HG03520 (cell line): ENCODE data around the gene SIVA1.
"Not testable (repeated sequence)": the region's sequence is repeated elsewhere in the genome, so short reads cannot be mapped to it uniquely, and the experiment has no call there.

Experiments used
- ATAC-seq: cut with Tn5 transposase; IDR thresholded peaks from one replicate; pipeline ENCODE4 v1.9.1; 2021; ENCODE audit warnings: mild to moderate bottlenecking, moderate library complexity; ENCODE audit not compliant: unreplicated experiment

Gene SIVA1

DNA sequence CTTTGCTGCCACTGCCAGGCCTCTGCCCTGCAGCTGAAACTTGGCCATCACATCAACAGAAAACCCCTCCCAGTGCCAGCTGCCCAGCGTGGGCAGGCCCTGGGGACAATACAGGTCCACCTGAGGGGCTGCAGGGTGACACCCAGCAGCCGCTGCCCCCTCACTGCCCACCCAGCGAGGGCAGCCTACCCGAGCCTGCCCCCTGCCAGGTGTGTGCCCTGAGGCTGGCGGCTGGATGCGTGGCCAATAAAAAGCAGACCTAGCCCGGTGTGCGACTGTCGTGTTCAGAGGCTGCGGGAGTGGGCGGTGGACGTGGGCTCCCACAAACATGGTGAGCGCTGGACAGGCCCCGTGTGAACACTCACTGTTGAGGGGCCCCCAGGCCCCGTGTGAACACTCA is 33.6 kb upstream of the SIVA1 start:
- ATAC-seq: no peak

DNA sequence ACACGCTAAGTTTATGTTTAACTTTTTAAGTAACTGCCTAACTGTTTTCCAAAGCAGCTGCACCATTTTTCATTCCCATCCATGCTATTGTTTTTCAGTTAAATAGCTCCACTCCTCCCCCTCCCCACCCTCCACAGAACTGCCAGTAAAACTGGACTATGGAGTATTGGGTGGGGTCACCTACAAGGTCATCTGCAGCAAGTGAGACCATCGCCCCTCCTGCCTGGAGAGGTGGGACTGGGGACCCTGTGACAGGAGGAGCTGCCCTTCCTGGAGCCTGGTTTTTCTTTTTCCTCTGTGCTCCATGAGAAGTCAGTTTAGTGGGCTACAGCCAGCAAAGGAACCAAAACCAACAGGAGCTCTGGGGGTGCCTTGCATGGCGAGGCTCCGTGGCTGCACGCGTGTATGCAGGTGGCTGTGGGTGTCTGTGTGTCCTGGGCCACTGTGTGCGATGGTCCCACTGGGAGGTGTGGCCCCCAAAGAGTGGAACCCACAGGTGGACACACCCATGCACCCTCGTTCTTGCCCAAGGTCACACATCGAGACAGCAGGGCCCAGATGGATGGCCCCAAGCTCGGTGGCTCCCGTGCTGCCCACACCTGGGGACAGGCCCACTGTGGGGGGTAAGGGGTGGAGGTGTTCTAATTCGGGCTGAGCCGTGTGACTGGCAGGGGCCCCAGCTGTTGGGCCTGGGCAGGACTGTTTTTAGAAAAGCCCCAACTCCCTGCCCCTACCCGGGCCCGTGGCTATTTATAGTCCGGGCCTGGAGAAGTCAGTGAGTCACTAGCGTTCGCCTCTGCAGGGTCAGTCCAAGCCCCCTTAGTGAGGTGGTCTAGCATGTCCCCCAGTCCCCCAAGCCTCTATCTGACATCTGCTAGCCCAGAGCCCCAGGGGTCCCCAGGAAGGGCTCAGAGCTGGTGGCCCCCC is 31.2 kb upstream of the SIVA1 start:
- no peak for ATAC-seq

DNA sequence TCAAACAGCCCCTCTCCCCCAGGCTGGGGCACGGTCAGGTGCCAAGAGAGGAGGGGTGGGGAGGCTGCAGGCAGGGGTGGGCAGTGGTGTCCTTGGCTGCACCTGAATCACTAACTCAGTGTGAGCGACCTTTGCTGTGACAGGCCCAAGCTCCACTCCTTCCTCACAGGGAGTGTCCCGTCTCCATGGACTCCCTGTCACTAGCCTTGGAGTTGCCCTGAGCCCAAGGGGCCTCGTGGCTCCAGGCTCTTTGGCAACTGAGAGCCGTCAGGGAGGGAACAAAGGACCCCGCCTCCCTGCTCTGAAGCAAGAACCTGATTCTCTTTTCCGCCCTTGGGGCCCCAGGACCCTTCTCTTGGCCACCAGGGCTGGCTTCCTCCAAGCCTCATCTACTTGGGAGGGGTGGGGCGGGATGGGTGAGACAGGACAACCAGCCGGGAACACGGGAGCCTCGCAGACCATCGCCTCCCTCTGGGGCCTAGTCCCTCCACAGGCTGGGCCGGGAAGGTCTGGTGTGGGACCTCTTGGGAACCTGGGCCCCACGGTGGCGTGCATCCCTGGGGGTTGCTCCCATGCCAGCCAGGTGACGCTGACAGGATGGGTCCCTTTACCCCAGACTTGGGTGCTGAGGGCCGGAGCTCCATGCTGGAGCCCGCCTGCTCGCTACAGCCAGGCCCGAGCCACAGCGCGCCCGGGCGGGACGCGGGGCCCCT is 29.9 kb upstream of the SIVA1 start:
- ATAC-seq: no peak

DNA sequence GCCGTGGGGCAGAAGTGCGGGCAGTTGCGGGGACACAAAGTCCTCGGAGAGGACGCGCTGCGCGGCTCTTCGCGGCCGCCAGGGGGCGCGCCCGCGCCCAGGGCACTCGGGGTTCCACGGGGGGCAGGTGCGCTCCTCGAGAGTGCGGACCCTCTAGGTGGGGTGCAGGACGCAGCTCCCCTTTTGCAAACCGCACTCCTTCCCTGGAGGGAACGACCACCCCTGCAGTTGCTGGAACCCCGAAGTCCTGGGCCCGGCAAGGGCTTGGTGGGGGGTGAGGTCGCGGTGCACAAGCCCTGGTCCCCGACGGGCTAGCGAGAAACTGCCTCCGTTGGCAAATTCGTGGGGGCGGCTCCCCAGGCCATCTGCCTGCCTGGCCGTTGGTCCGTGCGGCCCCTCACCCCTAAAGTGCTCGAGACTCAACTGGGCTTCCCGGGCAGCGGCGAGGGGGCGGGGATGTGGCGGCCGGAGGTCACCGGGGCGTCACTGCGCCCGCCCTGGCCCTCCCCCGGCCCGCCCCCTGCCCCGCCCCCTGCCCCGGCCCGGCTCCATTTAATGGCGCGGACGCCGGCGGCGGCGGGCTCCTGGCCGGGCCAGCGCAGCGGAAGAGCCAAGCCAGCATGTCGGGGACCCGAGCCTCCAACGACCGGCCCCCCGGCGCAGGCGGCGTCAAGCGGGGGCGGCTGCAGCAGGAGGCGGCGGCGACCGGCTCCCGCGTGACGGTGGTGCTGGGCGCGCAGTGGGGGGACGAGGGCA is 29.1 kb upstream of the SIVA1 start, which contains the start of gene ADSS1:
TSS of gene ADSS1 (plus strand) at position 579 of the 756 bp plus-strand sequence. CDS start at position 621, 42 bp downstream.
- ATAC-seq: no peak

DNA sequence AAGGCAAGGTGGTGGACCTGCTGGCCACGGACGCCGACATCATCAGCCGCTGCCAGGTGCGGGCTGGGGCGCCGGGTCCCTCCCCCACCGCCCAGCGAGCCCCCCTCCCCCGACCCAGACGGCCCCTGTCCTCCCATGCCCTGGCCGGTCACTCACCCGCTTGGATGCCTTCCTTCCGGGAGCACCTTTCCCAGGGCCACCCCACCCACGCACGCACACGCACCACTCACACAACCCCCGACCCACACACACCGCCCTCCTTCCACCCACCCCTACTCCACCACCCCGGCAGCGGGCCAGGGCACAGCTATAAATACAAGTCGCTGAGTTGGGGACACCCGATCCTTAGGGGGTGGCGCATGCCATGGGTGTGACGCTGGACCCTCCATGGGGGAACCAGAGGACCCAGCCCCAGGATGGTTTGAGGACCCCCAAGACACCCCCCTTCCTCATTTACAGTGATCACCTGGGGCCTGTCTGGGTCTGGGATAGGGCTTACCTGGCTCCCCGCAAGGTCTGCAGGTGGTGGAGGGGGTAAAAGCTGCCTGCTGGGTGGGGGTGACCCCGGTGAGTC is 28.5 kb upstream of the SIVA1 start:
- ATAC-seq: no peak

DNA sequence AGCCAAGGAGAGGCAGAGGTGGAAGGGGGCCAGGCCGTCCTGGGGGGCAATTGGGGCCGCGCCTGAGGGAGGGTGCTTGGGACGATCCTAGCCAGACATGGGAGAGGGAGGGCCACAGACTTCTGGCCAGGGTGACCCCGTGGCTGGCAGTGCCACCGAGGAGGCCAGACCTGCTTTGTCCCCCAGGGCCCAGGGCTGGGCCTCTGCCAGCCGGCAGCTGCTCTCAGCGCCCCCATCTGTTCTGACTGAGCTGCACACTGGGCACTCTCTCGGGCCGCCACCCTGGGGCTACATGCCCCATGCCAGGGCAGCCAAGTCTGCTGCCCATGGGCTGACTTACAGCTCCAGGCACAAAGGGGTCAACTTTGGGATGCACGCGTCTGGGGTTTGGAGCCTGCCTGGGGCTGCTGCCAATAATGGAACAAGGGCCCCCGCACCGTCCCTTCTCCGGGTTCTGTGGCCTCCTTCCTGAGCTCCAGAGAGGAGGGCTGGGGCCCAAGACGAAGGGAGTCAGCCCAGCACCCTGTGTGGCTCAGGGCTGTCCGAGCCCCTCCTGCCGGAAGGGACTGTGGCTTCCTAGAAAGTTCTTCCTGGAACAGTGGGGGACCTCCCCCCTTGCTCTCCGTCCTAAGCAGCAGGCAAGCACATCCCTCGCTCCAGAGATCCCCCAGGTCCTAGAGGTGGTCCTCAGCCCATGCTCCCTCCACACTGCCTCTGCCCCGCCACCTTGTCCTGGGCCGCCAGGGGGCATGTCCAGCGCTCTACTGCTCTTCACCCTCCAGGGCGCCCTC is 27.8 kb upstream of the SIVA1 start:
- no peak for ATAC-seq

DNA sequence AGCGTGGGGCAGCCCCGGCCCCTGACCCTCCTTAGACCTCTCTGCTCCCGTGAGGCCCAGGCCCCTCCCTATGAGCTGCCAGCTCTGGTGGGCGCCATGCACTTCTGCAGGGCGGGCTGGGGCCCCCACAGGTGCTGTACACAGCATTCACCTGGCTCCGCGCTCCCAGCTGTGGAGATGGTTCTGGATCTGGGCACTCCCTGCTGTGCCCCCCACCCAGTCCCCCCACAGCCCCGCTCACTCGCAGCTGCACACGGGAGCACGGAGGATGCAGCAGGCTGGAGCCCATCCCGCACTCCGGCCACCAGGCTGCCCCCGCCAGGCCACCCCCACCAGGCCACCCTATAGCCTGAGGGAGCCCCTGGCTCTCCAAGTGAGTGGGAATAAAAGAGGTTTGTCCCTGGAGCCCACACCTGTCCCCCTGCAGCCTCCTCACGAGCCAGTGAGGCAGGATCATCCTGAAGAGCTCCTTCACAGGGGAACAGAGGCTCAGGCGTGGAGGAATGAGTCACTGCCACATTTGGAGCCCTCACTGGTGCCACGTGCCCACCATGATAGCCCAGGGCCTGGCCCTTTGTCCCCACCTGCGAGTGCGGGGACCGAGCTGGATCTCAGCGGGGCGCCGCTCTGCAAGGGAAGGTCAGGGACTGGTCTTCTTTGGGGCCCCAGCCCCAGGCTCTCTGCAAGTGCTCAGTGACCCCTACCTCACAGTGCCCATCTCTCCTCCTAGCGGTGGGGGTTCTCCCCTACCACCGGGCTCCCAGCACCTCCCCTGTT is 27.0 kb upstream of the SIVA1 start:
- no peak for ATAC-seq

DNA sequence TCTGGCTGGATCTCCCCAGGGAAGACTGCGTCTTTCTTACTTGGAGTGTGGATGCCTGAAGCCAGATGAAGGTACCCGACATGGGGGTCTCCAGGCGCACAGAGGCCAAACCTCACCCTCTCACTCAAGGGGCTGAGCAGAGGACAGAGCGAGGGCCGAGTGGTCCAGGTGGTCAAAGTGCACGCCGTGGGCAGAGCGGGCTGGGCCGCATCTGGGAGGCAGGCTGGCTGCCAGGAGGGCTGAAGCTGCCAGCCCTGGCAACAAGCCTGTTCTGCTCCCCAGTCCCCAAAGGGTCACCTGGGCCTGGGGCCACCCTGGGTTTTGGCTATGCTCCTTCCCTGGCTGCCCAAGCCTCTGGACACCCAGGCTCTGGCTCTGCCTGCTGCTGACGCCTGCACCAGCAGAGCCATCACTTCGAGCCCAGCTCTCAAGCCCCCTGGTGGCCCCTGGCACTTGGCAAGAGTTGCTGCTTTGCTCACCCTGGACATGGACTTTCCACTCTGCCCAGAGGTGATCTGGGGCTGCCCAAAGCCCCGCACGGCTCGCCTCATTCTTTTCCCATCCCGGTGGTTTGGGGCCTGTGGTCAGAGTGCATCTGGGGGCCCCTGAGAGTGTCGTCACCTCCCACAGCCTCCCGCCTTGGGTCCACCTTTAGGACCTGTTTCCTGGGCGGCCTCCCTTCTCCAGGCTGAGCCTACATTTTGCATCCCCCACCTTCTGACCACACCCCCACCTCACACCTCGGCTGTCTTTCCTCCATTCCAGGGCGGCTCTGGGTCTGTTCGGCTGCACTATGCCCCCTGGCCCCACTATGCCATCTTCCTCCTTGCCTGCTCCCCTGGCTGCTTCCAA is 26.1 kb upstream of the SIVA1 start:
- ATAC-seq: no peak

DNA sequence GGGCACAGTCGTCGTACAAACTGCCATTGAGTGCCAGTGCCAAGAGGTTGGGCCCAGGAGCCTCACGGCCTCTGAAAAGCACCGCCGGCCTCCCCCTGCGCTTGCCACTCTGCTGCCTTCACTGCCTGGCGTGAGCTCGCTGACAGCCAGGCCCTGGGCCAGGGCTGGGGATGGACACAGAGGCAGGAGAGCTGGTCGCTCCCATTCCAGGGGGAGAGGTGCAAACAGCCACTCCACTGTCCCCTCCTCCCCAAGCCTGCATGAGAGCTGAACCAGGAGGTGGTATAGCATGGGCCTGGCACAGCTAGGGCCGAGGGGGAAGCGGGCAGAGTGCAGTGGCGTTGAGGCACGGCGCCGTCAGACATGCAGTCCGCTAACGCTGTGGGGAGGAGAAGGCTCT is 24.3 kb upstream of the SIVA1 start:
- no peak for ATAC-seq

DNA sequence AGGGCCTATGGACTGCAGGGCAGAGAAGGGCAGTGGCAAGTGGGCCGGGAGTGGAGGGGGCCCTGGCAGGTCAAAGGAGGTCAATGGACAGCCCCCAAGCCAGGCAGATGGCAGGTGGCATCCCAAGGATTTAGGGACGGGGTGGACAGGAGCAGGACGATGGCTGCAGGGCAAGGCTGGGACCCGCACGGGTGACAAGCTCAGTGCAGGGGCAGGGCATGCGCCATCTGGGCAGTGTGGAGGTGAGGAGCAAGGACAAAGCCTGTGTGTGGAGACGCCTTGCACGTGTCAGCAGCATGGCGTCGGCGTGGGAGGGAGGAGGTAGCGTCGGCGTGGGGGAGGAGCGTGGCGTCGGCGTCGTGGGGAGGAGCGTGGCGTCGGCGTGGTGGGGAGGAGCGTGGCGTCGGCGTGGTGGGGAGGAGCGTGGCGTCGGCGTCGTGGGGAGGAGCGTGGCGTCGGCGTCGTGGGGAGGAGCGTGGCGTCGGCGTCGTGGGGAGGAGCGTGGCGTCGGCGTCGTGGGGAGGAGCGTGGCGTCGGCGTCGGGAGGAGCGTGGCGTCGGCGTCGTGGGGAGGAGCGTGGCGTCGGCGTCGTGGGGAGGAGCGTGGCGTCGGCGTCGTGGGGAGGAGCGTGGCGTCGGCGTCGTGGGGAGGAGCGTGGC is 23.6 kb upstream of the SIVA1 start:
- not testable (repeated sequence) for ATAC-seq

DNA sequence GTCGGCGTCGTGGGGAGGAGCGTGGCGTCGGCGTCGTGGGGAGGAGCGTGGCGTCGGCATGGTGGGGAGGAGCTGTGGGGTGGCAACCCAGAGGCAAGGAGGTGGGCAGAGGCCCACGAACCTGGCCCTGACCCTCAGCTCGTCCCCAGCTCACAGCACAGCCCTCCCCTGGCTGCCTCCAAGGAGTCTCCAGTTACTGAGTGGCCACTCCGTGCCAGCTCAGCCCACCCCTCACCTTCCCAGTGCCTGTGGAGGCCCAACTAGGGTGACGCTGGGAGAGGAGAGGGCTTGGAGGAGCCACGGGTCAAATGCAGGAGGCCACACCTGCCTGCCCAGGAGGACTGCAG is 23.1 kb upstream of the SIVA1 start:
- ATAC-seq: no peak

DNA sequence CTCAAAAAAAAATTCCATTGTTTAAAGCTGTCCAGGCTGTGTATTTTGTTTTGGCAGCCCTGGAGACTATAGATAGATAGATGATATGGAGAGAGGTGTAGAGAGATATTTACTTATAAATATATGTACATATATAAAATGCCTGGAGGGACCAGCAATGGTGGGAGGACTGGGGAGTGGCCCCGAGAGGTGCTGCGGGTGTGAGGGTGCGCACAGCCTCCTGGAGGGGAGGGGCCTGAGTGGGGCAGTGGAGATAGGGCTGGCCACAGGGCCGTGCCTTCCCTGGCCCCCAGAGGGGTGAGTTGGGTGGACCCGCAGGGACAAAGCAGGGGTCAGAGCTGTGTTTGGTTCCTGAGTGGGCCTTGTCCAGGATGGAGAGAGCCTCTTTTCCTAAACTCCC is 22.5 kb upstream of the SIVA1 start:
- ATAC-seq: no peak

DNA sequence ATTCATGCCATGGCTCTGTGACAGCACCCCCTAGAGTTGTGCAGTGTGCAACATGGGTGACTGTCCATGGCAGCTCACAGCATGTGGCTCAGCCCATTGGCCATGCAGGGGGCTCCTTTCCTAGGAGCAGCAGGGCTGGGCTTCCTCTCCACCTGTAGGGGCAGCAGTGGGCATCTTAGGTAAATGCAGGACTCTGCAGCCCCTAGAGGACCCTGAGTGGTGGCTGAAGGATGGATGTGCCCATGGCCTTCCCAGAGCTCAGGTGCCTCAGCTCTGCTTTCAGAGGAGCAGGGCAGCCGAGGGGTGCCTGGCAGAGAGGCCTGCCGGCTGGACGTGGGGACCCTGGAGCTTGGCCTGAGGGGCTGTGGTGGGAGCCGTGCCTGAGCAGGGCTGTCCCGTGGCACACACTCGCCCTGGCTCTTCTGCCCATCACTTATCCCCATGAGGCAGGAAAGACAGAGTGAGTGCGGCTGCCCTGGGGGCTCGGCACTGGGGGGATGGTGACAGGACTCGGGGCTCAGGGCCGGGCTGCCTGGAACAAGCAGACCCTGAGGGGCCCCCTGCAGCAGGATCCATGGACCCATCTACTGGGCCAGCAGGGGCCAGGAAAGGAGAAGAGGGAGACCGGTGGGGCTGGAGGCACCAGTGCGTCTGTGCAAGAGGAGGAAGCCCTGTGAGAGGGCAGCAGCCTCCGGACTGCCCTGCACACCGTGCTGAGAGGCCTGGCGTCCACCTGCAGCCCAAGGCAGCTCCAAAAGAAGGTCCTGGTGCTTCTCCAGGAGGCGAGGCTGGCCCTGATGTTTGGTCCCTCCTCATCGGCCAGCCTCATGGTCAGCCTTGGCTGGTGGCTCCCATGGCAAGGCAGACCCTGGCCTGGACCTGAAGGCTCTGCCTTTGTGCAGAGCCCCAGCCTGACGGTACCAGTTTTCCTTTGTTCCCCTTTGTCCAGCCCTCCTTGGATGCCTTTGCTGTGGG is 21.3 kb upstream of the SIVA1 start:
- no peak for ATAC-seq

DNA sequence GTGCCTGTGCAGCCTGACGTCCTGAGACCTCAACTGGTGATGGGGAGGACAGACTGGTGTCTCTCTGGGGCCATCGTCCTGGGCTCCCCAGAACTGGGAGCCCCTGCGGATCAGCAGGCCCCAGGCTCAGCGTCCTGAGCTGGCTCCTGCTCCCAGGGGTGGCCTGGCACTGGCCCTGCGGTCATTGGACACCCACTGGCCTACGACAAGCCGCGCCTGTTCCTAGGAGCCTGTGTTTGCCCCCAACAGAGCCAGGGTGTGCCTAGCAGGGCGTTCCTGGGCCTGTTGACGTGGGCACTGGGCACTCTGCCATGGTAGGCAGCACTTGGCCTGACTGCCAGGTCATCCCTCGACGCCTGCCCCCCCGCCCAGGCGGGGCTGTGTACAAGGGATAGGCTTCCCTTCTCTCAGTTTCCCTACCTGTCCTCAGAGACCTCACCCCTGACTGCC is 20.6 kb upstream of the SIVA1 start:
- ATAC-seq: no peak

DNA sequence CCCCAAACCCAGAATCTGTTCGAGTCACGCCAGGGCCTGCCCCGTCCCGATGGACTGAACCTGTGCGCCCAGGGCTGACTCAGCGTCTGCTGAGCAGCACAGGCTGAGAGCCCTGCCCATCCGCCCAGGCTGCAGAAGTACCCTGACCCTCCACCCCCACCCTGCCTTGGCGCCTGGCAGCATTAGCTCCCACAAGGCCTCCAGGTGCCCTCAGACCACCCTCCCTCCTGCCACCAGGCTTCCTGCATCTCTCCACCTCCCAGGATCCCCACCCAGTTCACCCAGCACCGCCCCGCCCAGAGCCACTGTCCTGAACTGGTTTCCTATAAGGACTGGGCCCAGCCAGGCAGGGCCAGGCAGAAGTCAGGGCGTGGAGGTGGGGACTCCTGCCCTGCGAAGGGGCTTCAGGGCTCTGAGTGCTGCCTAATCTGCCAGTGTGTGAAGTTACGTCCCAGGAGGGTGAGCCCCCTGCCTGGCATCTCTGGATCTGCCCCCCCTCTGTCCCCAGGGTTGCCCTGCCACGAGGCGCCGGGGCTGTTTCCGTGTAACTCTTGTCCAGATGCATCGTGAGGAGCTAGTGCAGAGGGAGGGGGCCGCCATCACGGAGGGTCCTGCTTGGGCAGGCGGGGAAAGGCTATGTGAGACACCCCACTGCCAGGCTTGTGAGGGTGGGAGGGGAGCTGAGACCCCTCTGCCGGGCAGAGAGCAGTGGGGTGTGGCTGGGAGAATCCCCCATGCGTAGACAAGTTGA is 19.8 kb upstream of the SIVA1 start:
- ATAC-seq: no peak

DNA sequence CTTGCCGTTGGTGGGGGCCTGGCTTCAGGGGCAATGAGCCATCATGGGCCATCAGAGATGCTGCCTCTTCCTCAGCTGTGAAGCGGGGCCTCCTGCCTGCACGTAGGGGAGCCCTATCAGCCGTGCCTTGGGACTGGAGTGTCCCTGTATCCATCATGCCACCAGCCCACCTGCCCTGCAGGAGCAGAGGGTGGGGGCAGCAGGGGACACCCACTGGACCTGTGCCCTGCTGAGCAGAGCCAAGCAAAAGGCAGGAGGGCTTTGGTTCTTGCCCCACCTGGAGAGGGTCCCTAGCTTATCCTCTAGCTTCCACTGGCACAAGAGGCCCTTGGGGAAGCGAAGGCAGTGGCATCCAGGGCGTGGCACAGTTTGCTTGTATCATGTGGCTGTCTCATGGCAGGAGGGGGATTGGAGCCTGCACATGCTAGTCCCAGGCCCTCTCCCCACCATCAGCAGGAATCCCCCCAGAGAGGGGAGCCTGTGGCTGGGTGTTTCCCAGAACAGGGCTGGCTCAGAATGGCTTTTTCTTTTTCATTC is 18.8 kb upstream of the SIVA1 start:
- ATAC-seq: no peak
